Choroid plexus epithelial cell (primary cell): ENCODE data around the gene PHF2.

ENCODE experiments used
- DNase-seq: peaks from one replicate; pipeline ENCODE4 v3.0.0-alpha.2; 2010; ENCODE audit warnings: low read depth
- H3K4me3 ChIP-seq: 2 replicates; pipeline ENCODE4 v1.5.1; 2011; ENCODE audit warnings: low read depth, mild to moderate bottlenecking, control low read depth, low read length, moderate library complexity
- CTCF ChIP-seq: conservative IDR thresholded peaks from 2 replicates; pipeline ENCODE4 v1.5.1; 2011; ENCODE audit warnings: low read depth, mild to moderate bottlenecking, control low read depth, inconsistent platforms, low read length, moderate library complexity

The PHF2 gene

DNA sequence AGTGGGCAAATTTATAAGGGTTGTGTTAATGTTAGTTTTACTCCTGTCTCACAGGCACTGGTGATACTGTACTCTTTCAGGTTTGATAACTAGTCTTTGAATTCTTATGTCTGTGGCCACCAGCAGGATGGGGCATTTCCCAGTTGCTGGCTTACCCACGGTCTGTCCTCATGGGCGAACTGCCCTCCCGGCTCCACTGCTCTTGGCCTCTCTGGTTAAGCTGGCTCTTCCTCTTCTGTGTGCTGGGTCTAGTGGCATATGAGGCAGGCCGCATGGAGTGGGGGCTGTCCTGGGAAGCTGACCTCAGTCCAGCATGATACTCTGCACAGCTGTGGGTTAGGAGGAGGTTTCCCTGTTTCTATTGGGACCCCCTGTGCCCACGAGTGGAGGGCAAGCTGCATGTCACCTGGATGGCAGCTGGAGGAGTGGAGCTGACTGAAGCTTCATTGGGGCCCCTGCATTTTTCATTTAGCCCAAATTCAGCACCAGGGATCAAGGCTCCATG is 19.5 kb downstream of the PHF2 start:
- TF ChIP-seq CTCF: no peak
- H3K4me3 ChIP-seq: no peak overlapping the region
- no peak for DNase-seq

- no peak for DNase-seq
- H3K4me3 ChIP-seq: no peak overlapping the region
Measured at GRCh38 chr9:93596399-93596798, 20.0 kb downstream of the PHF2 start.

GRCh38 chr9:93597142-93597706 is 20.8 kb downstream of the PHF2 start:
- no peak overlapping the region for H3K4me3 ChIP-seq
- TF ChIP-seq CTCF: no peak
- DNase-seq: no peak

More at GRCh38 chr9:93596399-93596798, 20.0 kb downstream of the PHF2 start:
- no peak for TF ChIP-seq CTCF

DNA sequence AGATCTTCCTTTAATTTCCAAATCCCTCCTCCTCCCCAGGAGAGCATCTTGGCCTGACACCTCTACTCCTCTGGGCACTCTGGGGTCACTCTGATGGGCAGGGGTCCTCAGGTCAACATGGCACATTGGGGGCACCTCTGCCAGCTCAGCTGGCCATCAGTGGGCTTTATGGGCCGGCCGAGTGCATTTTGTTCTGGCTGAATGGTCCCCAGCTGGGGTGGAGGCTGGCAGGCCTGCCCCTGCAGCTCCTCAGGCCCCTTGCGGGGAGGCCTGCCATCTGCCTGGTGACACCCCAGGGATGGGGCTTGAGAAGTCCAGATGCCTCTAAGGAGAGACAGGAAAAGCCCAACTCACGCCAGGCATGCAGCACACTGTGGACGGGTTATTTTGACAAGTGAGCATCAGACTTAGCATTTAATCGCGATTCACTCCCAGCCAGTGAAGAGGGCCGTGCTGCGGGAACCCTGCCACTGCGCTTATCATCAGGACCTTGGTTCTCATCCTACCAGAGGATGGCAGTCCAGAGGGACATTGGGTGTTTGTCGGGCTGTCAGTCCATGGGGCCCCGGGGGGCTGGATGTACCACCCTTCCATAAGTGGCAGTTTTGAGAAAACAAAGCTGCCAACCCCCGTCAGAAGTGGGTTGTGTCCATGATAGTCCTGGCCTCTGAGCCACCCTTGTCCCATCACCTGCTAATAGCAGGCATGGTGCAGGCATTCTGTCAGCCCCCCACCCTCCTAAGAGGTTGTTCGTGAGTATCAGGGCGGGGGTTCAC is 21.7 kb downstream of the PHF2 start:
- H3K4me3 ChIP-seq: no peak overlapping the region
- no peak for TF ChIP-seq CTCF
- no peak for DNase-seq

DNA sequence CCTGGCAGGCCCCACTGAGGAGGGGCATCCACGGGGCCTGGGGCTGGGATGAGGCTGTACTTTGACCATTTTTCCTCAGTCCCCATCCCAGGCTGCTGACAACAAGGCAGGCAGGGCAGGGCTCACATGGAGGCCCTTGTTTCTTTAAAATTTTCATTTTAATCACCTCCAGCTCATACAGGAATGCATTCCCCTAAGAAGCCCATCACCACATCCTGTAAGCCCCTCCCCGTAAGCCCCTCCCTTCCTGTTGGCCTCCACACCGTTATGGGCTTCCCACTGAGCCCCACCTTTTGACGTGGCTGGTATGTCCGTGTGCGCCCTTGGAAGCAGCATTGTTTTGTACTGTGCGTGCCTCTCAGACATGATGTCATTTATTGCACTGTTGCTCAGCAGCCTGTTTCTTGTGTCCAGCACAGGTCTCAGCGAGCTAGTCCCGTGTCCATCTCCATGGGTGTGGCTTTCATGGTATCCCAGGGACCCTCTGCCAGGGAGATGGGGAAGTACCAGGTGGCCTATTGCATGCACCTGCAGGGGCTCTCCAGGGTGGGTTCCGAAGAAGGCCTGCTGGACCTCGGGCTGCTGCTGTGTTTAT is 22.4 kb downstream of the PHF2 start:
- no peak for DNase-seq
- H3K4me3 ChIP-seq: no peak overlapping the region
- TF ChIP-seq CTCF: no peak

- no peak overlapping the region for H3K4me3 ChIP-seq
- no peak for TF ChIP-seq CTCF
- DNase-seq: no peak
Measured at GRCh38 chr9:93599571-93600403, 23.4 kb downstream of the PHF2 start.
